ENCODE data around the gene CARD19. TPM values are rescaled to one million over a fixed set of nuclear protein-coding genes. Genes with fewer than 3 reads are reported as not detected.
A peak's percentile ranks its signal among the peaks of the same experiment; 100 is the strongest.
"Not testable (repeated sequence)": the region's sequence is repeated elsewhere in the genome, so short reads cannot be mapped to it uniquely, and the experiment has no call there.

CARD19 gene
- total and polyA plus RNA-seq, 5 experiments from 2014 or later, result 56.3 to 71.2 (median 62.9) TPM

- POLR2A ChIA-PET, result interaction anchor here (0.6 to 3.9 kb wide), 11 partner anchors 9 to 91 kb away, joined by 3 to 53 read pairs (median 4); partner anchors contain the start of genes CARD19 and NINJ1
- H3K27ac Mint-ChIP-seq, result peak overlapping the region; percentile 22 to 98 (median 85)
- peak overlapping the region in 5 of 10 donors; percentile 8 to 68 (median 33) for H3K4me3 Mint-ChIP-seq
- DNase-seq (peak in 1 of 10 donors; percentile 36), ATAC-seq (no peak)
- no peaks in the 10 kb centered on the region for H3K27me3 Mint-ChIP-seq
- no peaks in the 10 kb centered on the region for H3K36me3 Mint-ChIP-seq
- H3K4me1 Mint-ChIP-seq, result peaks cover 21 to 80% (median 66%) of the 10 kb centered on the region in 4 donors
- H3K9me3 Mint-ChIP-seq, result peaks cover 0 to 5% (median 0%) of the 10 kb centered on the region in 9 donors
Measured at GRCh38 chr9:93141771-93142483, 45.9 kb downstream of the CARD19 start.

GRCh38 chr9:93143830-93144530 lies 48.0 kb downstream of the CARD19 start:
- POLR2A ChIA-PET, result interaction anchor here (0.6 to 3.9 kb wide), 20 partner anchors 9 to 305 kb away, joined by 3 to 53 read pairs (median 4); partner anchors contain the start of genes CARD19 and NINJ1
- Mint-ChIP-seq H3K4me3 (peak overlapping the region; percentile 44 to 81 (median 72)), H3K27ac (peak overlapping the region; percentile 95 to 99 (median 97)), H3K36me3 (no peaks in the 10 kb centered on the region), H3K4me1 (peaks cover 18 to 69% (median 55%) of the 10 kb centered on the region in 4 donors), H3K9me3 (peaks cover 0 to 9% (median 2%) of the 10 kb centered on the region in 9 donors), H3K27me3 (no peaks in the 10 kb centered on the region)
- ATAC-seq, result peak; percentile 97 to 98
- DNase-seq, result peak; percentile 48 to 86 (median 75)

GRCh38 chr9:93146696-93147095 lies 50.7 kb downstream of the CARD19 start:
- H3K27me3 Mint-ChIP-seq, H3K36me3 Mint-ChIP-seq, H3K9me3 Mint-ChIP-seq, ATAC-seq, DNase-seq: not testable (repeated sequence)
- H3K4me3 Mint-ChIP-seq, result peak overlapping the region in 1 of 10 donors; percentile 5
- peaks cover 12 to 54% (median 42%) of the 10 kb centered on the region in 4 donors for H3K4me1 Mint-ChIP-seq
- POLR2A ChIA-PET, result interaction anchor here (0.9 to 1.9 kb wide), 3 partner anchors 11 to 16 kb away, joined by 3 to 4 read pairs (median 3); partner anchors contain the start of gene NINJ1
- peak overlapping the region; percentile 5 to 87 (median 63) for H3K27ac Mint-ChIP-seq

GRCh38 chr9:93147632-93148031 lies 51.6 kb downstream of the CARD19 start:
- Mint-ChIP-seq H3K27me3 (no peaks in the 10 kb centered on the region), H3K27ac (peak overlapping the region in 5 of 10 donors; percentile 15 to 84 (median 73)), H3K4me3 (no peak overlapping the region), H3K4me1 (peaks cover 11 to 47% (median 34%) of the 10 kb centered on the region in 4 donors), H3K36me3 (no peaks in the 10 kb centered on the region), H3K9me3 (peaks cover 0 to 9% (median 2%) of the 10 kb centered on the region in 9 donors)
- POLR2A ChIA-PET, result no interaction called here
- ATAC-seq (no peak), DNase-seq (no peak)

- peak overlapping the region in 4 of 10 donors; percentile 24 to 45 (median 38) for H3K27ac Mint-ChIP-seq
- POLR2A ChIA-PET, result no interaction called here
- DNase-seq (no peak), ATAC-seq (no peak)
- H3K4me3 Mint-ChIP-seq, result no peak overlapping the region
- H3K27me3 Mint-ChIP-seq, result no peaks in the 10 kb centered on the region
- H3K36me3 Mint-ChIP-seq, result no peaks in the 10 kb centered on the region
- peaks cover 9 to 36% (median 24%) of the 10 kb centered on the region in 4 donors for H3K4me1 Mint-ChIP-seq
- peaks cover 0 to 9% (median 2%) of the 10 kb centered on the region in 9 donors for H3K9me3 Mint-ChIP-seq
Measured at GRCh38 chr9:93148721-93149120, 52.7 kb downstream of the CARD19 start.

- no peaks in the 10 kb centered on the region for H3K27me3 Mint-ChIP-seq
- H3K36me3 Mint-ChIP-seq, result no peaks in the 10 kb centered on the region
- peaks cover 0 to 9% (median 2%) of the 10 kb centered on the region in 9 donors for H3K9me3 Mint-ChIP-seq
- ATAC-seq (no peak), DNase-seq (no peak)
- peak overlapping the region in 4 of 10 donors; percentile 1 to 75 (median 34) for H3K27ac Mint-ChIP-seq
- H3K4me3 Mint-ChIP-seq, result no peak overlapping the region
- peaks cover 5 to 32% (median 18%) of the 10 kb centered on the region in 4 donors for H3K4me1 Mint-ChIP-seq
- POLR2A ChIA-PET, result no interaction called here
Measured at GRCh38 chr9:93149361-93149760, 53.3 kb downstream of the CARD19 start.

- peaks cover 0 to 9% (median 2%) of the 10 kb centered on the region in 9 donors for H3K9me3 Mint-ChIP-seq
- no peak for DNase-seq
- no peak overlapping the region for H3K27ac Mint-ChIP-seq
- no peak for ATAC-seq
- H3K4me1 Mint-ChIP-seq, result peaks cover 1 to 23% (median 11%) of the 10 kb centered on the region in 4 donors
- POLR2A ChIA-PET, result no interaction called here
- H3K36me3 Mint-ChIP-seq, result no peaks in the 10 kb centered on the region
- no peak overlapping the region for H3K4me3 Mint-ChIP-seq
- H3K27me3 Mint-ChIP-seq, result no peaks in the 10 kb centered on the region
Measured at GRCh38 chr9:93151097-93151784, 55.2 kb downstream of the CARD19 start.

GRCh38 chr9:93154293-93154903 lies 58.4 kb downstream of the CARD19 start:
- peak in 7 of 10 donors; percentile 18 to 50 (median 39) for DNase-seq
- POLR2A ChIA-PET, result no interaction called here
- Mint-ChIP-seq H3K4me1 (peaks cover 1 to 11% (median 2%) of the 10 kb centered on the region in 4 donors), H3K36me3 (no peaks in the 10 kb centered on the region), H3K27ac (peak overlapping the region in 4 of 10 donors; percentile 44 to 69 (median 61)), H3K4me3 (no peak overlapping the region), H3K9me3 (no peaks in the 10 kb centered on the region), H3K27me3 (no peaks in the 10 kb centered on the region)
- ATAC-seq, result peak in 1 of 2 donors; percentile 47

GRCh38 chr9:93155716-93156474 lies 59.9 kb downstream of the CARD19 start:
- POLR2A ChIA-PET, result interaction anchor here (1.0 kb wide), 1 partner anchor 12 kb away, joined by 3 read pairs; no protein-coding TSS in a partner anchor
- peaks cover 4 to 13% (median 7%) of the 10 kb centered on the region in 4 donors for H3K4me1 Mint-ChIP-seq
- no peak for ATAC-seq
- H3K9me3 Mint-ChIP-seq, result no peaks in the 10 kb centered on the region
- no peaks in the 10 kb centered on the region for H3K27me3 Mint-ChIP-seq
- no peak overlapping the region for H3K4me3 Mint-ChIP-seq
- DNase-seq, result no peak
- H3K36me3 Mint-ChIP-seq, result no peaks in the 10 kb centered on the region
- H3K27ac Mint-ChIP-seq, result peak overlapping the region in 2 of 10 donors; percentile 24 to 79

- no peak for DNase-seq
- POLR2A ChIA-PET, result interaction anchor here (1.0 kb wide), 1 partner anchor 12 kb away, joined by 3 read pairs; no protein-coding TSS in a partner anchor
- H3K4me1 Mint-ChIP-seq, result peaks cover 4 to 13% (median 7%) of the 10 kb centered on the region in 4 donors
- no peaks in the 10 kb centered on the region for H3K27me3 Mint-ChIP-seq
- no peaks in the 10 kb centered on the region for H3K9me3 Mint-ChIP-seq
- peak overlapping the region in 3 of 10 donors; percentile 19 to 79 (median 34) for H3K27ac Mint-ChIP-seq
- ATAC-seq, result no peak
- H3K4me3 Mint-ChIP-seq, result no peak overlapping the region
- no peaks in the 10 kb centered on the region for H3K36me3 Mint-ChIP-seq
Measured at GRCh38 chr9:93156475-93157008, 60.5 kb downstream of the CARD19 start.

Measured in naive thymus-derived CD8-positive, alpha-beta T cell (primary cell).